WI38 (cell line): ENCODE results near the gene RBFOX1.

Source experiments
- H3K4me3 ChIP-seq: 2 replicates; pipeline ENCODE4 v1.5.1; 2011; ENCODE audit warnings: low read depth, mild to moderate bottlenecking, control low read depth, low read length
- TF ChIP-seq, protein P1 (sequence below): IDR thresholded peaks from 2 replicates; pipeline ENCODE4 v1.5.1; 2012; ENCODE audit warnings: low read depth, mild to moderate bottlenecking, control low read depth, low read length

The RBFOX1 gene

DNA sequence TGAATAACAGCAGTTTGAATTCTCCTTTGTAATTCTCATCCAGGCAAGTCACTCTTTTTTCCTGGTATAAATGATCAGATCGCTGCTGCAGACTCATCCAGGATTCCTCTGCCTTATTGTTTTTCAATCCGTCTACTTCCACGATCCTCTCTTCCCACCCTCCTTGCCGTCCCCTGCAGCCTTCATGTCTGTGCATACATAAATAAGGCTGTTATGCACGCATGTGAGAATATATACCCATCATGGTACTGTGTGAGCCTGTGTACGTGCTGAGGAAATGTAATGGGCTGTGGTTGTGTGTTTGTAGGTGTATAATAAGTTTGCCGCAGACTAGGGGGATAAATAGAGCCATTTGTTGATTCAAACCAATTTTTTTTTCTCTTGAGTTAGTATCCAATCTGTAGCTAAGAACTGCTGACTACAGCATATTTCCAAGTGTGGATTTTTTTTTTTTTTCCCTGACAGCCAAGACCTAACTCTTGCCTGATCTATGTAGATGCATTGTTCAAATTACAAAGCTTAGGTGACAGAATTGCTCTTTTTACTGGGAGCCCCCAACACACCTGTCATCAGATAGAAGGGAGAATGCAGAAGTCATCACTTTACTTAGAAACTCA lies 62.2 kb downstream of the RBFOX1 start:
- TF ChIP-seq, protein P1, sequence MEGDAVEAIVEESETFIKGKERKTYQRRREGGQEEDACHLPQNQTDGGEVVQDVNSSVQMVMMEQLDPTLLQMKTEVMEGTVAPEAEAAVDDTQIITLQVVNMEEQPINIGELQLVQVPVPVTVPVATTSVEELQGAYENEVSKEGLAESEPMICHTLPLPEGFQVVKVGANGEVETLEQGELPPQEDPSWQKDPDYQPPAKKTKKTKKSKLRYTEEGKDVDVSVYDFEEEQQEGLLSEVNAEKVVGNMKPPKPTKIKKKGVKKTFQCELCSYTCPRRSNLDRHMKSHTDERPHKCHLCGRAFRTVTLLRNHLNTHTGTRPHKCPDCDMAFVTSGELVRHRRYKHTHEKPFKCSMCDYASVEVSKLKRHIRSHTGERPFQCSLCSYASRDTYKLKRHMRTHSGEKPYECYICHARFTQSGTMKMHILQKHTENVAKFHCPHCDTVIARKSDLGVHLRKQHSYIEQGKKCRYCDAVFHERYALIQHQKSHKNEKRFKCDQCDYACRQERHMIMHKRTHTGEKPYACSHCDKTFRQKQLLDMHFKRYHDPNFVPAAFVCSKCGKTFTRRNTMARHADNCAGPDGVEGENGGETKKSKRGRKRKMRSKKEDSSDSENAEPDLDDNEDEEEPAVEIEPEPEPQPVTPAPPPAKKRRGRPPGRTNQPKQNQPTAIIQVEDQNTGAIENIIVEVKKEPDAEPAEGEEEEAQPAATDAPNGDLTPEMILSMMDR, result no peak
- no peak overlapping the region for H3K4me3 ChIP-seq

DNA sequence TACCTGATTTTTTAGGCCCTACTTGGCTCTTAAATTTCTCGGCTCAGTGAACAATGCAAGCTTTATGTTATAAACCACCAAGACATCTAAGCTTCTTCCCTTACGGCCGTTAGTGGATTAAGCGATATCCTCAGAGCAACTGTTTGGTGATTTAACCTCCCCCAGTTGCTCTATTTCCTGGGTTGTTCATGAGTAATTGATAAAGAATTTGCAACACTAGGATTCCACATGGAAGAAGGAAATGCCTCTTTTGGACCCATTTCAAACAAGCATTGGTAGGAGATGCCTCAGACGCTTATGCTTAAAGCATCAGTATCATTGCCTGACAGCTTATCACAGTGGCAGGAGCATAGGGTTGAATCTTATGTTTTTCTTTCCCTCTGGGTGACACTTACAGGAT lies 65.3 kb downstream of the RBFOX1 start:
- TF ChIP-seq, protein P1, result no peak

DNA sequence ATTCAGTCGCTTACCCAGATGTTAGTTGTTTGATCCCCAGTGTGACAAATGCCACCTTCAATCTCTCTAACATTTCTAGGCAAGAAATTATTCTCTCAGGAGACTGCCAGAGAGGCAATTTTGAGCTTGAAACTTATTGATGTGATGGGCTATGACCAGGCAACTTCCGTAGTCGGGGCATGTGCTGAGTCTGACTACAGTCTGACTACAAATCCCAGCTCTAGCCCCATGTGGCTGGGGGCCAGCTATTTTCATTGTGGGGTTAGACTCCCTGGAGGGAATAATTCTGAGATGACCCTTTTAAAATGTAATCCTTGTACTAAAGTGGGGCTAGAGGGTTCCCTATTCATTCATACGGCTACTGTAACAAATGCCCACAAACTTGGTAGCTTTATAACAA lies 65.9 kb downstream of the RBFOX1 start:
- TF ChIP-seq, protein P1, result no peak
- no peak overlapping the region for H3K4me3 ChIP-seq

More for the DNA sequence above, 65.3 kb downstream of the RBFOX1 start:
- no peak overlapping the region for H3K4me3 ChIP-seq

DNA sequence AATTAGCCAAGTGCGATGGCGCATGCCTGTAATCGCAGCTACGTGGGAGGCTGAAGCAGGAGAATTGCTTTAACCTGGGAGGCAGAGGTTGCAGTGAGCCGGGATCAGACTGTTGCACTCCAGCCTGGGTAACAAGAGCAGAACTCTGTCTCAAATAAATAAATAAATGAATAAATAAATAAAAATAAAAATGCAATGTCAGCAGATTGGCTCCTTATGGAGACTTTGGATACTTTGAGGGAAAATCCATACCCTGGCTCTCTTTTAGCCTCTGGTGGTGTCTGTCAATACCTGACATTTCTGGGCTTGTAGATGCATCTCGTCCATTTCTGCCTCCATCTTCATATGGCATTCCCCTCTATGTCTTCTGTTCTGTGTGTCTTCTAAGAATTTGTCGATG lies 66.7 kb downstream of the RBFOX1 start:
- H3K4me3 ChIP-seq, result no peak overlapping the region
- TF ChIP-seq, protein P1, result no peak

DNA sequence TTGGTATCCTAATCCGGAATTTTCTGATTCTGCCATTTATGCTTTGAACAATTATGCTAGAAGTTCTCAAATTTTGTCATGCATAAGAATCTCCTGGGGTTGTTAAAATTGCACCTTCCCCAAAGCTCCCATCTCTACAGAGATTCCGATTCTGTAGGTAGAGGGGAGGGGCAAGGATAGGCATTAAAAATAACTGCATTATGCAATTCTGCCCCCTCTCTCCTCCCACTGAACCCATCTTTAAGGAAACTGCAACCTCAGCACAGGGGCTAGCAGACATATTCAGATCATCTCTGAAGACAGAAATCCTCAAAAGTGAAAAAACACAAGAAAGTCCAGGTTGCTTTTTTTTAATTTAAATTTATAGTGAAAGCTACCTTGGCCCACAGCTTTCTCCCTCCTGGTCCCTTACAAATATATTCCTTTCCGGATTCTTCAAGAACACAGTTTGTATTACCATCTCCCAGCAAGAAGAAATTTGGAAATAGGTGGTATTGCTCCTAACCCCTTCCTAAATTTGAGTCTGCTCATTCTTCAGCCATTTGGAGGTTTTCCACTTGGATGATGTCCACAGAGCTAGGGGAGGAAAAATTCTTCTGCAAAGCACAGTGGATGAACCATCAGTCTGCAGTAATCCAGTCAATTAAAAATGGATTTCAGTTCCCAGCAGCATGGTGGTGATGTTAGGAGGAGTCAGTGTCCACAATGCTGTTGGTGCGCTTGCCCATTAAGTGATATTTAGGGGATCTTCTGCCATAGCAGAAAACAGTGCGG lies 67.7 kb downstream of the RBFOX1 start:
- no peak overlapping the region for H3K4me3 ChIP-seq

DNA sequence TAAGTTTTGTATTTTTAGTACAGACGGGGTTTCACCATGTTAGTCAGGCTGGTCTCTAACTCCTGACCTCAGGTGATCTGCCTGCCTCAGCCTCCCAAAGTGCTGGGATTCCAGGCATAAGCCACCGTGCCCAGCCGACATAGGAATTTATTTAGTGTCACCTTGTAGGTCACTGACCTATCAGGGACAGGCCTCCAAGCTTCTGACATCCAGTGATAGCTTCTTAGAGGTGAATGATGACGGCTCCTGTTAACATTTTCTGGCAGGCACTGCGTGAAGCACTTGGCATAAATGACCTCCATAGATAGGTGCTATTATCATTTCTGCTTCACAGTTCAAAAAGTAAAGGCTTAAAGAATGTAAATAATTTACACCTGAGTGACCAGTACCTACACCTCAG lies 71.6 kb downstream of the RBFOX1 start:
- no peak overlapping the region for H3K4me3 ChIP-seq
- TF ChIP-seq, protein P1, result no peak

More for the DNA sequence above, 67.7 kb downstream of the RBFOX1 start:
- TF ChIP-seq, protein P1, result no peak

DNA sequence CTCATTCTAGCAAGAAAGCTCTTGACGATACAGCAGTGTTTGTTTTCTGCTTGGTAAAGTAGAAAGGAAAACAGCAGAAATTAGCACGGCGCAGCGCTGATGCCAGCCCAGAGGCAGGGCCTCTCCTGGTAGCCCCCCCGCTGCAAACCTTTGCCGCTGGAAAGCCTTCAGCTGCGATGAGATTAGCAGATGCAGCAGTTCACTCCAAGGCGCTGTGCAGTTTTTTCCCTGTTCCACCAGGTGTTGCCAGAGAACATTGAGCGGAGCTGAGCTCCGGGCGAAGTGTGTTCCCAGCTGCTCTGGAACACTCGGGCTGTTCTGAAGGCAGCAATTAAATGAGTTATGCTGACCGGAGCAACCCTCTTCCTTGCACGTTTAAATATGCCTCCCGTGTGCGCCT lies 72.5 kb downstream of the RBFOX1 start:
- TF ChIP-seq, protein P1, result no peak
- H3K4me3 ChIP-seq, result no peak overlapping the region
